ENCODE measurements around the gene RLN3.
"Not testable (repeated sequence)": the region's sequence is repeated elsewhere in the genome, so short reads cannot be mapped to it uniquely, and the experiment has no call there.

The RLN3 gene

DNA sequence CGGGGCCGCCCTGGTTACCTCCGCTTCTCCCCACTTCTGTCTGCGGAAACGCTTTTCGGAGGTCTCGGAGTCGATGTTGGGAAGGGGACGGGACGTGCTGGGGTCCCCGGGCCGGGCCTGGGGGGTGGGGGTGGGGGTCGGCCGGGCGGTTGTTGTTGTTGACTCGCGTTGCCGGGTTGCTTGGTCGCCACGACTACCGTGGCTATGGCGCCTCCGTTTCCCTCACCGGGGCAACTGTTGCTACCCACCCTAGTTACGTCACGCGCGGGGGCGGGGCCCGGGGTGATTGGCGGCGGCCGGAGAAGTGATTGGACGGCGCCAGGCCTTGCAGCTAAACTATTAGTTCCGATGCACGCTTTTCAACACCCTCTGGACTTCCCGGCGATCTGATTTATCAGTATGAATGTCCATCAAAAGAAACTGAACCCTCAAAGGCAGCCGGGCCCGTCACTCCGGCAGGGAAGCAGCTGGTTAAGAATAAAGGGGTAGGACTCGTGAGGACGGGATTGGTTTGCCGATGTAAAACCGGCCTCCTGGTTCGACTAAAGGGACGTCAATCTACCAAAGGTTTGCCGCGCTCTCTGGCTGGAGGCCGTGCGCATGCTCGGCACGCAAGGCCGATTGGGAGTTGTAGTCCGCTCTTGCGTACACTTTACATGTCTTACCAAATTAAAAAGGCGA lies 21.7 kb upstream of the RLN3 start, which contains the start of gene RFX1:
Gene RFX1 (minus strand): TSS at position 236 of the 681 bp plus-strand sequence. CDS start 12,477 bp downstream, outside the sequence.
- no peak for TF ChIP-seq CTCF (conservative IDR thresholded peaks at IDR 0.05; ENCODE audit: low read length)
- DNase-seq (ENCODE audit: low read depth), result peak; percentile 100
- H3K4me3 ChIP-seq (ENCODE audit: low read length), result peak within 1 kb of the TSS; percentile 81

DNA sequence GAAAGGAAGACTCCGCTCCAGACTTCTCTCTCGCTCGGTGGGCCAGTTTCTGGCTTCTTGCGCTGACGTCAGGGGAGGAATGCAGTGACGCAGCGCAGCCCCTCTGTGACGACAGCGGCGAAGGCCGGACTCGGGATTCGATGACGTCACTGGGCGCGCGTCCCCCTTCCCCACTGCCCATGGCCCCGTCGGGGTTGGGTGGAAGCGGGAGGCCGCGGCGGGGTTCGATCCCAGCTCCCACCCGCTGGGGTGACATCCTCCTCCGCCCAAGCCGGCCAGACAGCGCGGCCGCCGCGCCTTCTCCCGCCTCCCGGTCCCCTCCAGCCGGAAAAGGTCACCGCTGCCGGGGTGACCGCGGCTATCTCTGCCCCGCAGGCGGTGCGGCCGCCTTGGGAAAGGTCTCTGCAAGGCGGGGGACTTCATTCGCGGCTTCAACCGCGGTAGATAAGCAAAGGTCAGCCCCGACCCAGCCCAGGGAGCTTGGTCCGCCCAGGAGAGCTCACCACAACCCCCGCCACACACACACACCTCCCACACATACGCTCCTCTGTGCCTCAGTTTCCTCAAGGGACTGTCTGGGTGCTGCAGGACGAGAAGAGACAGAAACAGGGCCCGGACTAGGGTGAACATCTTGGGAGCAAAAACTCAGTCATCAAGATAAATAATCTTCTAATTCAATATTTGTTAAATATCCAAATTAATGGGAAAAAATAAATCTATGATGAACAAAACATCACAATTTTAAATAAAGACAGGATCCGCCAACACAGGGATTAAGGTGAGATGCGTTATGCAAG lies 21.0 kb upstream of the RLN3 start:
- TF ChIP-seq CTCF (conservative IDR thresholded peaks at IDR 0.05; ENCODE audit: low read length), result no peak
- peak overlapping the region; percentile 81 for H3K4me3 ChIP-seq (ENCODE audit: low read length)
- DNase-seq (ENCODE audit: low read depth), result no peak

- TF ChIP-seq CTCF (conservative IDR thresholded peaks at IDR 0.05; ENCODE audit: low read length), result no peak
- no peak for DNase-seq (ENCODE audit: low read depth)
These were observed 15.5 kb upstream of the RLN3 start for GRCh38 chr19:14012378-14012915.

GRCh38 chr19:14015524-14016035 lies 12.4 kb upstream of the RLN3 start:
- no peak for TF ChIP-seq CTCF (conservative IDR thresholded peaks at IDR 0.05; ENCODE audit: low read length)
- no peak overlapping the region for H3K4me3 ChIP-seq (ENCODE audit: low read length)
- no peak for DNase-seq (ENCODE audit: low read depth)

More at GRCh38 chr19:14012378-14012915, 15.5 kb upstream of the RLN3 start:
- no peak overlapping the region for H3K4me3 ChIP-seq (ENCODE audit: low read length)

DNA sequence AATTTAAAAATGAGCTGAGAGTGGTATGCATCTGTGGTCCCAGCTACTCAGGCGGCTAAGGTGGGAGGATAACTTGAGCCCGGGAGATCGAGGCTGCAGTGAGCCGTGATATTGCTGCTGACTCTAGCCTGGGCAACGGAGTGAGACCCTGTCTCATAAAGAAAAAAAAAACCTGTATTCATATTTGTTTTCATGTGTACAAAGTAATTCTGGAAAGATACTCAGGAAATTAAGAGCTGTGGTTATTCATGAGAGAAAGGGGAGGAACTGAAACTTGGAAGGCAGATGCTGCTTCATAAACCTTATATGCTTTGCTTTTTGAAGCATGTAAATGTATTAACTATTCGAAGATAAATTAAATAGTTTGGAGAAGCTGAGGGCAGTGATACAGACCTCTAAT lies 8.8 kb upstream of the RLN3 start:
- DNase-seq (ENCODE audit: low read depth), result no peak
- no peak overlapping the region for H3K4me3 ChIP-seq (ENCODE audit: low read length)
- no peak for TF ChIP-seq CTCF (conservative IDR thresholded peaks at IDR 0.05; ENCODE audit: low read length)

DNA sequence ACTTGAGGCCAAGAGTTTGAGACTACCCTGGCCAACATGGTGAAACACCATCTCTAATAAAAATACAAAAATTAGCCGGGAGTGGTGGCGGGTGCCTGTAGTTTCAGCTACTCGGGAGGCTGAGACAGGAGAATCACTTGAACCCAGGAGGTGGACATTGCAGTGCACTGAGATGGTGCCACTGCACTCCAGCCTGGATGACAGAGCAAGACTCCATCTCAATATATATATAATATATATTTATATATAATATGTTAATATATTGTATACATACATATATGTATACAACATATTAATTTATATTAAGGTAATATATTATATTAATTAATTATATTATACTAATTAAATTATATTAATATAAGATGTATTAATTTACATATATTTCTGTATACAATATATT lies 8.2 kb upstream of the RLN3 start:
- not testable (repeated sequence) for H3K4me3 ChIP-seq (ENCODE audit: low read length); DNase-seq (ENCODE audit: low read depth)

DNA sequence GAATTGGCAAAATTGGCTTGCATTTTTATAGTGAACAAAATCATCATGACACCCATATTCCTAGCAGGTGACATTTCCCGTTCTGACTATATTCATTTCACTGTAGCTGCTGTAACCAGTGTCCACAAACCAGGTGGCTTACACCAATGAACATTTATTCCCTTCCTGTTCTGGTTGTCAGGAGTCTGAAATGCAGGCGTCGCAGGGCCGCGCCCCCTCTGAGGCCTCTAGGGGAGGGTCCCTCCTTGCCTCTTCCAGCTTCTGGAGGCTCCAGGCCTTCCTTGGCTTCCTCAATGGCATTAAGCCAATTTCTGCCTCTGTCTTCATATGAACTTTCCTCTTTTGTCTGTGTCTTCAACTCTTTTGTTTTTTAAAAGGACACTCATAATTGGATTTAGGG lies 6.5 kb upstream of the RLN3 start:
- H3K4me3 ChIP-seq (ENCODE audit: low read length), result no peak overlapping the region
- DNase-seq (ENCODE audit: low read depth), result no peak
- no peak for TF ChIP-seq CTCF (conservative IDR thresholded peaks at IDR 0.05; ENCODE audit: low read length)

Measured in AG10803 (cell line).